HepG2 (cell line): ENCODE results near the gene CCL2. TPM values are rescaled to one million over a fixed set of nuclear protein-coding genes. Genes with fewer than 3 reads are reported as not detected.

Experiments used
- ATAC-seq: fragments of 200-7000 bp; cut with Tn5 transposase; 3 replicates; pipeline ENCODE4 v1.9.1; 2020; ENCODE audit warnings: mild to moderate bottlenecking, moderate library complexity
- BruUV-seq: library from RNA; stranded (reverse); fragments of 400-500 nt; replicated peaks from 2 replicates; lab custom pipeline; 2021; lab: Mats Ljungman, UMichigan
- CTCF ChIA-PET: fragments of 300-600 bp; formaldehyde crosslinking; extraction: SDS; loops from one replicate; lab custom pipeline; 2021; ENCODE audit warnings: low total read pairs, inconsistent platforms, low intra/inter-chr PET ratio; lab: Yijun Ruan, JAX
- POLR2A ChIA-PET: fragments of 350-600 bp; sonication (Branson Sonifier 250); formaldehyde crosslinking; loops from one replicate; lab custom pipeline; 2020; ENCODE audit warnings: antibody characterized with exemption, inconsistent platforms; lab: Yijun Ruan, JAX
- DNase-seq: peaks from one replicate; pipeline ENCODE4 v3.0.0-alpha.2; 2015; ENCODE audit warnings: low spot score
- FAIRE-seq: peaks from 3 replicates; lab custom pipeline; 2011; peaks lifted over from hg19 to GRCh38; lab: Jason Lieb, UNC
- H2AFZ ChIP-seq: one replicate; pipeline ENCODE4 v1.6.1; 2011; ENCODE audit warnings: low read length, inconsistent platforms
- H3K27ac ChIP-seq: fragments of 300-600 bp; 3 replicates; pipeline ENCODE4 v1.8.0; 2011; ENCODE audit warnings: mixed run types, mild to moderate bottlenecking, mixed read lengths, low read length, inconsistent platforms; ENCODE audit not compliant: insufficient read depth; ENCODE audit errors: extremely low read length
- H3K27me3 ChIP-seq, 2 experiments: fragments of 200-600 bp in 1 of 2; 2 replicates in 1 of 2; 3 replicates in 1 of 2; pipeline versions ENCODE4 v1.6.0 to v1.8.0; 2011; ENCODE audit warnings: low read length in 2 of 2, mild to moderate bottlenecking in 2 of 2, moderate library complexity in 2 of 2, inconsistent platforms in 1 of 2; ENCODE audit not compliant: insufficient read depth in 2 of 2, control insufficient read depth in 1 of 2
- H3K36me3 ChIP-seq, 2 experiments: fragments of 200-600 bp in 1 of 2; replicated peaks in 1 of 2; 2 replicates in 1 of 2; 3 replicates in 1 of 2; pipeline versions ENCODE4 v1.5.1 to v1.8.0; 2011; ENCODE audit warnings: low read length in 2 of 2, inconsistent platforms in 1 of 2; ENCODE audit not compliant: insufficient read depth in 2 of 2, control insufficient read depth in 1 of 2
- H3K4me1 ChIP-seq: 2 replicates; pipeline ENCODE4 v1.5.1; 2012; ENCODE audit warnings: low read length, inconsistent platforms; ENCODE audit not compliant: insufficient read depth
- H3K4me2 ChIP-seq: 2 replicates; pipeline ENCODE4 v1.6.0; 2011; ENCODE audit warnings: low read depth, low read length, inconsistent platforms
- H3K4me3 ChIP-seq, 3 experiments: fragments of 200-600 bp in 1 of 3; sonication (generic), shearing (Covaris generic) in 1 of 3; replicated peaks in 1 of 3; 2 replicates each; pipeline ENCODE4 v1.5.1; 2011 to 2016; ENCODE audit warnings: low read length in 3 of 3, inconsistent platforms in 2 of 3, low read depth in 2 of 3, mild to moderate bottlenecking in 2 of 3, control low read depth in 1 of 3, mixed read lengths in 1 of 3; ENCODE audit not compliant: insufficient read depth in 1 of 3
- H3K79me2 ChIP-seq: one replicate; pipeline ENCODE4 v1.6.1; 2011; ENCODE audit warnings: low read length, inconsistent platforms; ENCODE audit not compliant: insufficient read depth
- H3K9ac ChIP-seq: 2 replicates; pipeline ENCODE4 v1.6.0; 2011; ENCODE audit warnings: mild to moderate bottlenecking, low read depth, low read length, inconsistent platforms; ENCODE audit not compliant: insufficient read depth
- H3K9me3 ChIP-seq: 2 replicates; pipeline ENCODE4 v1.5.1; 2012; ENCODE audit warnings: mild to moderate bottlenecking, low read length
- H4K20me1 ChIP-seq: 2 replicates; pipeline ENCODE4 v1.6.0; 2011; ENCODE audit warnings: inconsistent platforms, mild to moderate bottlenecking, low read length, moderate library complexity; ENCODE audit not compliant: insufficient read depth
- EED ChIP-seq: sonication (generic); formaldehyde crosslinking; IDR thresholded peaks from 2 replicates; pipeline ENCODE4 v1.5.0; 2020; ENCODE audit warnings: mild to moderate bottlenecking, missing genetic modification reagents
- MNT ChIP-seq: fragments of 450-650 bp; IDR thresholded peaks from 2 replicates; pipeline ENCODE4 v1.6.1; 2016
- RARG ChIP-seq: sonication (generic); formaldehyde crosslinking; IDR thresholded peaks from 2 replicates; pipeline ENCODE4 v1.4.0; 2020; ENCODE audit warnings: low read depth, mild to moderate bottlenecking, missing genetic modification reagents
- TBX2 ChIP-seq: sonication (generic); formaldehyde crosslinking; IDR thresholded peaks from 2 replicates; pipeline ENCODE4 v1.5.0; 2020; ENCODE audit warnings: missing genetic modification reagents, mild to moderate bottlenecking, borderline replicate concordance
- ZBTB21 ChIP-seq: sonication (generic); formaldehyde crosslinking; IDR thresholded peaks from 2 replicates; pipeline ENCODE4 v1.4.0; 2020; ENCODE audit warnings: missing genetic modification reagents
- ZFP36 ChIP-seq: fragments of 150-350 bp; IDR thresholded peaks from 2 replicates; pipeline ENCODE4 v1.6.1; 2018; ENCODE audit warnings: borderline replicate concordance, low read length, low read depth; ENCODE audit not compliant: partially characterized antibody
- ZNF180 ChIP-seq: sonication (generic); formaldehyde crosslinking; IDR thresholded peaks from 2 replicates; pipeline ENCODE4 v1.4.0; 2020; ENCODE audit warnings: low read depth, missing genetic modification reagents, borderline replicate concordance
- ZNF362 ChIP-seq: sonication (generic); formaldehyde crosslinking; IDR thresholded peaks from 2 replicates; pipeline ENCODE4 v1.4.0; 2020; ENCODE audit warnings: missing genetic modification reagents, mild to moderate bottlenecking, borderline replicate concordance
- ZNF431 ChIP-seq: sonication (generic); formaldehyde crosslinking; IDR thresholded peaks from 2 replicates; pipeline ENCODE4 v1.9.0; 2022; ENCODE audit warnings: missing genetic modification reagents, low read depth, mild to moderate bottlenecking, borderline replicate concordance
- ZNF513 ChIP-seq: sonication (generic); formaldehyde crosslinking; conservative IDR thresholded peaks from 2 replicates; pipeline ENCODE4 v1.5.0; 2020; ENCODE audit warnings: missing genetic modification reagents
- ZNF530 ChIP-seq: sonication (generic); formaldehyde crosslinking; IDR thresholded peaks from 2 replicates; pipeline ENCODE4 v1.5.0; 2020; ENCODE audit warnings: low read depth, mild to moderate bottlenecking, missing genetic modification reagents
- WGBS: methylation state at CpG from one replicate; pipeline ENCODE4 v1.1.6; 2017; ENCODE audit warnings: low lambda C conversion rate; 5-methylcytosine and 5-hydroxymethylcytosine counted together
- in situ Hi-C: cut with HindIII; loops from 2 replicates; pipeline ENCODE4 v1.10.0; 2017; ENCODE audit warnings: low pct_unique_long_range_greater_than_20kb; ENCODE audit not compliant: extremely low pct_ligation_motif_present
- intact Hi-C: fragments of 100-400 bp; cut with micrococcal nuclease; formaldehyde crosslinking; loops from one replicate; pipeline ENCODE4 v1.10.0; 2022; ENCODE audit not compliant: unreplicated experiment
- polyA plus RNA-seq, 8 experiments: library from polyadenylated mRNA; depleted of rRNA in 3 of 8; stranded (reverse) in 7 of 8; unstranded in 1 of 8; fragments of >200 nt; fragmentation: Illumina TruSeq in 4 of 8; extraction: Trizol in 4 of 8; gene quantifications; 2 replicates each; pipeline versions ENCODE4 v1.2.1 to v1.2.3, GENCODE V29; 2011 to 2016; ENCODE audit warnings: low read depth in 4 of 8, missing spikeins in 1 of 8, mixed read lengths in 1 of 8; ENCODE audit not compliant: insufficient read depth in 1 of 8
- total RNA-seq, 5 experiments: library from RNA; depleted of rRNA; stranded (reverse); fragments of >200 nt; fragmentation: Illumina TruSeq; extraction: Trizol; gene quantifications; 2 replicates each; pipeline ENCODE4 v1.2.3, GENCODE V29; 2016; ENCODE audit warnings: low read depth in 1 of 5

Gene CCL2
- total and polyA plus RNA-seq, 2 of the 13 experiments (the other 11 are each of a cell fraction or from before 2014, with no cell fraction given) = not detected

GRCh38 chr17:34230342-34230741, 24.7 kb upstream of the CCL2 start:
- FAIRE-seq (no peak), DNase-seq (no peak), ATAC-seq (no peak)
- Histone ChIP-seq H3K36me3 (no peaks in the 10 kb centered on the region), H3K4me2 (no peak overlapping the region), H2AFZ (no peak overlapping the region), H3K79me2 (no peaks in the 10 kb centered on the region), H3K9me3 (peaks cover 42% of the 10 kb centered on the region), H3K27me3 (no peaks in the 10 kb centered on the region), H3K27ac (no peak overlapping the region), H3K4me1 (no peaks in the 10 kb centered on the region), H4K20me1 (no peaks in the 10 kb centered on the region), H3K4me3 (no peak overlapping the region), H3K9ac (no peak overlapping the region)
- CTCF ChIA-PET = no interaction called here
- POLR2A ChIA-PET = no interaction called here
- TF ChIP-seq RARG (CRISPR knock-in tag) = no peak
- TF ChIP-seq ZNF431 (CRISPR knock-in tag) = no peak
- peak; percentile 71 for TF ChIP-seq MNT
- TF ChIP-seq TBX2 = no peak
- in situ Hi-C loops (no loop called here), intact Hi-C loops (no loop called here)
- WGBS = 0% methylated on average over 1 of the region's 1 CpG
- BruUV-seq = no TSS peak

GRCh38 chr17:34234616-34235015, 20.5 kb upstream of the CCL2 start:
- no peak overlapping the region for H2AFZ ChIP-seq
- intact Hi-C loops (no loop called here), in situ Hi-C loops (no loop called here)
- ChIA-PET POLR2A (no interaction called here), CTCF (no interaction called here)
- BruUV-seq = no TSS peak
- no peaks in the 10 kb centered on the region for H3K36me3 ChIP-seq
- H3K27ac ChIP-seq = no peak overlapping the region
- no peak overlapping the region for H3K4me3 ChIP-seq
- no peaks in the 10 kb centered on the region for H3K79me2 ChIP-seq
- no peaks in the 10 kb centered on the region for H3K4me1 ChIP-seq
- no peak for FAIRE-seq
- DNase-seq = no peak
- H3K9me3 ChIP-seq = peaks cover 19% of the 10 kb centered on the region
- no peak for TF ChIP-seq ZNF180 (CRISPR knock-in tag)
- TF ChIP-seq ZNF362 = no peak
- no peak for TF ChIP-seq EED (CRISPR knock-in tag)
- no peak for TF ChIP-seq ZNF530 (CRISPR knock-in tag)
- no peak for TF ChIP-seq ZFP36
- no peak for TF ChIP-seq ZNF513
- TF ChIP-seq ZBTB21 = no peak
- H3K9ac ChIP-seq = no peak overlapping the region
- WGBS = 0% methylated on average over 2 of the region's 3 CpGs
- ATAC-seq = no peak
- no peaks in the 10 kb centered on the region for H4K20me1 ChIP-seq
- H3K27me3 ChIP-seq = no peaks in the 10 kb centered on the region; a peak in 1 of 5 replicates
- H3K4me2 ChIP-seq = no peak overlapping the region
